Mammary epithelial cell (primary cell): Measurements from ENCODE around the gene ASIC1.

Experiments used
- CTCF ChIP-seq, 2 donors: IDR thresholded peaks in 1 of 2; conservative IDR thresholded peaks in 1 of 2; 2 replicates each; pipeline ENCODE4 v1.5.1; 2011 to 2012; ENCODE audit warnings: inconsistent platforms in 2 of 2, low read length in 2 of 2, mild to moderate bottlenecking in 2 of 2, control low read depth in 1 of 2, low read depth in 1 of 2; ENCODE audit not compliant: insufficient read depth in 1 of 2; ENCODE audit errors: extremely low read depth in 1 of 2
- EZH2 ChIP-seq: IDR thresholded peaks from 2 replicates; pipeline ENCODE4 v1.6.1; 2012; ENCODE audit warnings: low read length, inconsistent platforms, borderline replicate concordance

- TF ChIP-seq CTCF (conservative IDR thresholded peaks at IDR 0.05 in 1 of 2, IDR thresholded peaks at IDR 0.05 in 1 of 2; ENCODE audit: extremely low read depth in 1 of 2, insufficient read depth in 1 of 2, low read depth in 1 of 2, low read length in 2 of 2) (no peak), EZH2 (no peak)
These were observed 39.2 kb upstream of the ASIC1 start for GRCh38 chr12:50018154-50018553.
